Breast epithelium (tissue), 3 donors: ENCODE data around the gene FAM78A.

Experiments used
- POLR2AphosphoS5 ChIP-seq, 3 donors: sonication (generic); formaldehyde crosslinking; IDR thresholded peaks; one replicate each; pipeline ENCODE4 v1.6.1; 2017; ENCODE audit warnings: antibody characterized with exemption in 3 of 3
- TF ChIP-seq, protein P1 (sequence below), 3 donors: fragments of 450-650 bp; IDR thresholded peaks; one replicate each; pipeline ENCODE4 v1.5.1; 2016 to 2017; ENCODE audit warnings: antibody characterized with exemption in 3 of 3, mild to moderate bottlenecking in 3 of 3, moderate library complexity in 3 of 3

GRCh38 chr9:131239161-131239975 is 36.9 kb downstream of the FAM78A start:
- TF ChIP-seq, protein P1, sequence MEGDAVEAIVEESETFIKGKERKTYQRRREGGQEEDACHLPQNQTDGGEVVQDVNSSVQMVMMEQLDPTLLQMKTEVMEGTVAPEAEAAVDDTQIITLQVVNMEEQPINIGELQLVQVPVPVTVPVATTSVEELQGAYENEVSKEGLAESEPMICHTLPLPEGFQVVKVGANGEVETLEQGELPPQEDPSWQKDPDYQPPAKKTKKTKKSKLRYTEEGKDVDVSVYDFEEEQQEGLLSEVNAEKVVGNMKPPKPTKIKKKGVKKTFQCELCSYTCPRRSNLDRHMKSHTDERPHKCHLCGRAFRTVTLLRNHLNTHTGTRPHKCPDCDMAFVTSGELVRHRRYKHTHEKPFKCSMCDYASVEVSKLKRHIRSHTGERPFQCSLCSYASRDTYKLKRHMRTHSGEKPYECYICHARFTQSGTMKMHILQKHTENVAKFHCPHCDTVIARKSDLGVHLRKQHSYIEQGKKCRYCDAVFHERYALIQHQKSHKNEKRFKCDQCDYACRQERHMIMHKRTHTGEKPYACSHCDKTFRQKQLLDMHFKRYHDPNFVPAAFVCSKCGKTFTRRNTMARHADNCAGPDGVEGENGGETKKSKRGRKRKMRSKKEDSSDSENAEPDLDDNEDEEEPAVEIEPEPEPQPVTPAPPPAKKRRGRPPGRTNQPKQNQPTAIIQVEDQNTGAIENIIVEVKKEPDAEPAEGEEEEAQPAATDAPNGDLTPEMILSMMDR (IDR thresholded peaks at IDR 0.05), result no peak
- TF ChIP-seq POLR2AphosphoS5 (IDR thresholded peaks at IDR 0.05), result no peak
